Body of pancreas (tissue), 4 donors: Measurements from ENCODE around the gene USP12. TPM values are rescaled to one million over a fixed set of nuclear protein-coding genes. Genes with fewer than 3 reads are reported as not detected.
"Not testable (repeated sequence)": the region's sequence is repeated elsewhere in the genome, so short reads cannot be mapped to it uniquely, and the experiment has no call there.

Experiments
- ATAC-seq: fragments of 150-250 bp; one replicate; pipeline ENCODE4 v1.9.1; 2016
- DNase-seq, 4 donors: peaks; one replicate each; pipeline ENCODE4 v3.0.0-alpha.2; 2019
- H3K27ac ChIP-seq, 4 donors: fragments of 200-600 bp; sonication (generic); 1 replicate in 3 of 4; 2 replicates in 1 of 4; pipeline versions ENCODE4 v1.5.1 to v1.6.1; 2016 to 2019; ENCODE audit warnings: mild to moderate bottlenecking in 1 of 4, mixed read lengths in 1 of 4, moderate library complexity in 1 of 4
- H3K27me3 ChIP-seq, 2 donors: fragments of 200-600 bp; sonication (generic); one replicate each; pipeline ENCODE4 v1.6.0; 2016; ENCODE audit warnings: mild to moderate bottlenecking in 1 of 2
- H3K36me3 ChIP-seq, 2 donors: fragments of 200-600 bp; sonication (generic); replicated peaks in 1 of 2; 2 replicates each; pipeline ENCODE4 v1.5.1; 2016; ENCODE audit warnings: low read depth in 2 of 2; ENCODE audit not compliant: insufficient read depth in 1 of 2
- H3K4me1 ChIP-seq: fragments of 200-600 bp; sonication (generic); one replicate; pipeline ENCODE4 v1.6.0; 2016
- H3K4me3 ChIP-seq, 2 donors: fragments of 200-600 bp; sonication (generic); 1 replicate in 1 of 2; 2 replicates in 1 of 2; pipeline ENCODE4 v1.5.1; 2016 to 2019
- H3K9me3 ChIP-seq, 3 donors: fragments of 200-600 bp; sonication (generic); 1 replicate in 2 of 3; 2 replicates in 1 of 3; pipeline ENCODE4 v1.5.1; 2016
- CTCF ChIP-seq, 7 experiments: fragments of 450-650 bp in 4 of 7; fragments of 200-600 bp in 3 of 7; sonication (generic) in 3 of 7; IDR thresholded peaks; one replicate each; pipeline ENCODE4 v1.5.1; 2016 to 2019; ENCODE audit warnings: antibody characterized with exemption in 7 of 7
- POLR2A ChIP-seq, 3 donors: fragments of 450-650 bp; IDR thresholded peaks; one replicate each; pipeline ENCODE4 v1.6.1; 2016; ENCODE audit warnings: antibody characterized with exemption in 3 of 3, mild to moderate bottlenecking in 2 of 3
- WGBS, 2 donors: methylation state at CpG; one replicate each; pipeline ENCODE4 v1.1.5; 2017; 5-methylcytosine and 5-hydroxymethylcytosine counted together
- intact Hi-C: fragments of 100-400 bp; cut with DNase I; formaldehyde crosslinking; loops from one replicate; pipeline ENCODE4 v1.15.1; 2023
- total RNA-seq, 2 donors: library from RNA; depleted of rRNA; stranded (reverse); fragments of >200 nt; gene quantifications; one replicate each; pipeline ENCODE4 v1.1.0, GENCODE V29; 2016

The USP12 gene
- total RNA-seq, 2 donors from 2014 or later: 12.9 to 16.9 TPM

GRCh38 chr13:27128825-27129627 lies 42.6 kb downstream of the USP12 start:
- WGBS, 2 donors: 93 to 97% methylated on average over 8 of the region's 8 CpGs

GRCh38 chr13:27126859-27127258 lies 44.8 kb downstream of the USP12 start:
- Histone ChIP-seq H3K27me3 (no peaks in the 10 kb centered on the region), H3K4me3 (no peak overlapping the region), H3K4me1 (peaks cover 30% of the 10 kb centered on the region), H3K36me3 (no peaks in the 10 kb centered on the region), H3K27ac (no peak overlapping the region), H3K9me3 (no peaks in the 10 kb centered on the region)
- intact Hi-C loops: no loop called here
- DNase-seq: no peak
- TF ChIP-seq POLR2A (IDR thresholded peaks at IDR 0.05): no peak
- no peak for TF ChIP-seq CTCF (IDR thresholded peaks at IDR 0.05)
- ATAC-seq: no peak

More at GRCh38 chr13:27128825-27129627, 42.6 kb downstream of the USP12 start:
- ATAC-seq (no peak), DNase-seq (no peak)
- Histone ChIP-seq H3K27ac (no peak overlapping the region), H3K36me3 (no peaks in the 10 kb centered on the region), H3K4me1 (peaks cover 34% of the 10 kb centered on the region), H3K9me3 (no peaks in the 10 kb centered on the region), H3K4me3 (no peak overlapping the region), H3K27me3 (no peaks in the 10 kb centered on the region)
- TF ChIP-seq CTCF (IDR thresholded peaks at IDR 0.05): no peak
- TF ChIP-seq POLR2A (IDR thresholded peaks at IDR 0.05): no peak
- intact Hi-C loops: no loop called here

- Histone ChIP-seq H3K36me3 (no peaks in the 10 kb centered on the region), H3K4me1 (peaks cover 29% of the 10 kb centered on the region), H3K9me3 (no peaks in the 10 kb centered on the region), H3K27ac (no peak overlapping the region), H3K4me3 (no peak overlapping the region), H3K27me3 (no peaks in the 10 kb centered on the region)
- no peak for TF ChIP-seq CTCF (IDR thresholded peaks at IDR 0.05)
- ATAC-seq (no peak), DNase-seq (no peak)
- intact Hi-C loops: no loop called here
- WGBS, 2 donors: 92% methylated on average over 18 to 23 of the region's 23 CpGs
Observed at GRCh38 chr13:27125357-27126282, 46.0 kb downstream of the USP12 start.

GRCh38 chr13:27124571-27124970 lies 47.0 kb downstream of the USP12 start:
- intact Hi-C loops: no loop called here
- Histone ChIP-seq H3K36me3 (no peaks in the 10 kb centered on the region), H3K27ac (no peak overlapping the region), H3K4me1 (peaks cover 22% of the 10 kb centered on the region), H3K9me3 (no peaks in the 10 kb centered on the region), H3K4me3 (no peak overlapping the region), H3K27me3 (no peaks in the 10 kb centered on the region)
- TF ChIP-seq POLR2A (IDR thresholded peaks at IDR 0.05): no peak
- TF ChIP-seq CTCF (IDR thresholded peaks at IDR 0.05): no peak
- WGBS, 2 donors: 91 to 98% methylated on average over 4 of the region's 4 CpGs
- ATAC-seq: no peak
- no peak for DNase-seq

GRCh38 chr13:27123445-27123844 lies 48.2 kb downstream of the USP12 start:
- H3K27ac ChIP-seq, H3K36me3 ChIP-seq, H3K4me3 ChIP-seq, H3K27me3 ChIP-seq, ATAC-seq, DNase-seq, intact Hi-C loops, H3K9me3 ChIP-seq: not testable (repeated sequence)
- peaks cover 22% of the 10 kb centered on the region for H3K4me1 ChIP-seq
- 89 to 99% methylated on average over 4 of the region's 4 CpGs for WGBS, 2 donors
